Thoracic aorta (tissue), 2 donors: ENCODE results near the gene GMDS. TPM values are rescaled to one million over a fixed set of nuclear protein-coding genes. Genes with fewer than 3 reads are reported as not detected.
A peak's percentile ranks its signal among the peaks of the same experiment; 100 is the strongest.

Source experiments
- ATAC-seq: fragments of 150-250 bp; one replicate; pipeline ENCODE4 v1.8.0; 2017; ENCODE audit warnings: low read depth; ENCODE audit not compliant: insufficient number of reproducible peaks, low FRiP score
- DNase-seq: peaks from one replicate; pipeline ENCODE4 v3.0.0-alpha.2; 2020; ENCODE audit warnings: low spot score
- H3K27ac ChIP-seq, 2 donors: fragments of 200-600 bp; sonication (generic); 1 replicate in 1 of 2; 2 replicates in 1 of 2; pipeline ENCODE4 v1.5.1; 2016; ENCODE audit warnings: mild to moderate bottlenecking in 2 of 2, moderate library complexity in 2 of 2
- H3K27me3 ChIP-seq: fragments of 200-600 bp; sonication (generic); replicated peaks from 2 replicates; pipeline ENCODE4 v1.6.0; 2016; ENCODE audit warnings: mild to moderate bottlenecking; ENCODE audit not compliant: insufficient read depth
- H3K36me3 ChIP-seq: fragments of 200-600 bp; sonication (generic); one replicate; pipeline ENCODE4 v1.5.1; 2016
- H3K4me1 ChIP-seq, 2 donors: fragments of 200-600 bp; sonication (generic); 1 replicate in 1 of 2; 2 replicates in 1 of 2; pipeline versions ENCODE4 v1.5.1 to v1.6.0; 2016; ENCODE audit warnings: low read depth in 2 of 2, mild to moderate bottlenecking in 1 of 2; ENCODE audit not compliant: control insufficient read depth in 1 of 2
- H3K4me3 ChIP-seq: fragments of 200-600 bp; sonication (generic); 2 replicates; pipeline ENCODE4 v1.5.1; 2016; ENCODE audit warnings: mild to moderate bottlenecking
- H3K9me3 ChIP-seq: fragments of 200-600 bp; sonication (generic); 2 replicates; pipeline ENCODE4 v1.5.1; 2016
- total RNA-seq, 2 donors: library from RNA; depleted of rRNA; stranded (reverse); fragments of >200 nt; gene quantifications; one replicate each; pipeline versions ENCODE4 v1.1.0 to v1.2.3, GENCODE V29; 2016
- TF ChIP-seq, protein P1 (sequence below): fragments of 200-600 bp; sonication (generic); IDR thresholded peaks from one replicate; pipeline ENCODE4 v1.5.1; 2019; ENCODE audit warnings: antibody characterized with exemption

Gene GMDS
- total RNA-seq, 2 donors from 2014 or later = 87.8 to 87.9 TPM

DNA sequence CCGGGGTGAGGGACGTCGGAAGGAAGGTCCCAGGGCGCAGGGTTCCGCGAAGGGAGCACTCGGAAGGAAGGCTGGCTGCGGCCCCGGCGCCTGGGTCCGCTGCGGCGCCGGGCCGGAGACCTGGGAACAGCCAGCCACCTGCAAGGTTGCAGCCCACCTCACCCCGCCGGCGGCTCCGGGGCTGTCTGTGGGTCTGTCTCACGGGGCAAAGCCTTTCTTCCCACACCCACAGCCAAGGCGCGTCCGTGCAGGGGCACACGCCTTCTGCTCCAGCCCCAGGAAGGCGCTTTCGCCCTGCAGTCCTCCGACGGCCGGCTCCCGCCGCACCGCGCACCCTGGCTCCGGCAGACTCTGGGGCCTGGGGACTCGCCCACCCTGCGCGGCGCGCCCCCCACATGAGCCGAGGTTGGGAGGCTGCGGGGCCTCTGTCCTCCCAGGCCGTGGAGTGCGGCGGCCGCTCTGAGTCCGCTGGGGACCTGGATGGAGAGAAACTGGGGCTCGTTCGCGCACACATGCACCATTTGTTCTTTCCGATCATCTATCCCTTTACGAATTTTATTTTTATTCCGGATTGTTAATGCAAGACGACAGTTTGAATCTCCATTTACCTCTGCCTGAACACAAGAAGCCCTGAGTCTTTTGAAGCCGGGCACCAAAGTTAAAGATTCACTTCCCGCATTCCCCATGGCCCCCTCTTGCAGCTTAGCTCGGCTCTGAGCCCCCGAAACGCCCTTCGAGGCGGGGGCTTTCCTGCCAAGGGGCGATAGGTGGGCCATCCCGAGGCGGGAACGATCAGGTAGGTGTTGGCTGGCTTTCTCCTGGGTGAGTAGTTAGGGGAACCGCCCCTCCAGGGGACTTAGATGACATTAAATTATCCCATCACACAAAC is 640.2 kb downstream of the GMDS start:
- Histone ChIP-seq H3K4me1 (peaks cover 9 to 40% of the 10 kb centered on the region in 2 donors), H3K9me3 (no peaks in the 10 kb centered on the region), H3K4me3 (peak overlapping the region; percentile 88), H3K27ac (peak overlapping the region; percentile 96 to 98), H3K36me3 (no peaks in the 10 kb centered on the region), H3K27me3 (no peaks in the 10 kb centered on the region)
- DNase-seq (no peak), ATAC-seq (no peak)
- TF ChIP-seq, protein P1, sequence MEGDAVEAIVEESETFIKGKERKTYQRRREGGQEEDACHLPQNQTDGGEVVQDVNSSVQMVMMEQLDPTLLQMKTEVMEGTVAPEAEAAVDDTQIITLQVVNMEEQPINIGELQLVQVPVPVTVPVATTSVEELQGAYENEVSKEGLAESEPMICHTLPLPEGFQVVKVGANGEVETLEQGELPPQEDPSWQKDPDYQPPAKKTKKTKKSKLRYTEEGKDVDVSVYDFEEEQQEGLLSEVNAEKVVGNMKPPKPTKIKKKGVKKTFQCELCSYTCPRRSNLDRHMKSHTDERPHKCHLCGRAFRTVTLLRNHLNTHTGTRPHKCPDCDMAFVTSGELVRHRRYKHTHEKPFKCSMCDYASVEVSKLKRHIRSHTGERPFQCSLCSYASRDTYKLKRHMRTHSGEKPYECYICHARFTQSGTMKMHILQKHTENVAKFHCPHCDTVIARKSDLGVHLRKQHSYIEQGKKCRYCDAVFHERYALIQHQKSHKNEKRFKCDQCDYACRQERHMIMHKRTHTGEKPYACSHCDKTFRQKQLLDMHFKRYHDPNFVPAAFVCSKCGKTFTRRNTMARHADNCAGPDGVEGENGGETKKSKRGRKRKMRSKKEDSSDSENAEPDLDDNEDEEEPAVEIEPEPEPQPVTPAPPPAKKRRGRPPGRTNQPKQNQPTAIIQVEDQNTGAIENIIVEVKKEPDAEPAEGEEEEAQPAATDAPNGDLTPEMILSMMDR = no peak

- no peak for DNase-seq
- H3K36me3 ChIP-seq = no peaks in the 10 kb centered on the region
Measured at GRCh38 chr6:1604158-1605003, 641.0 kb downstream of the GMDS start.

DNA sequence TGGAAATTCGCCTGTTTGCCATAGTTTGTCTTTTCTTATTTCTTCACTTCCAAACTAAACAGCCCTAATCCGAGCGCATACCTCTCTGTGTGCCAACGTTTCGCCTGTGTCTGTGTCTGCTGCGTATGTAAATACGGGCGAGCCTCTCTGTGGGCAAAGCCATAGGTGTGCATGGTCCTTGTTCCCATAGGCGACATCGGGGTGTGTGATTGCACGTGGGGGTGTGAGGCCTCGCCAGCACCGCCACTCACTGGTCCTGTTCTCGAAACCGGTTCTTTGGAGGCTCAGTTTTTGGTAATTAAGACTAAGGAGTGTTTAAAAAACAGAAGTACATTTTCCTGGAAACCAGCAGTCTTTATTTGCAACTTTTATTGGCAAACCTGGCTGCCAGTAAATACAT is 641.7 kb downstream of the GMDS start:
- H3K27me3 ChIP-seq = no peaks in the 10 kb centered on the region
- no peak for ATAC-seq
- TF ChIP-seq, protein P1 = no peak
- H3K4me1 ChIP-seq = peaks cover 9 to 40% of the 10 kb centered on the region in 2 donors
- H3K36me3 ChIP-seq = no peaks in the 10 kb centered on the region
- no peaks in the 10 kb centered on the region for H3K9me3 ChIP-seq
- no peak for DNase-seq
- peak overlapping the region; percentile 88 for H3K4me3 ChIP-seq
- H3K27ac ChIP-seq = peak overlapping the region; percentile 96 to 98

More at GRCh38 chr6:1604158-1605003, 641.0 kb downstream of the GMDS start:
- H3K4me3 ChIP-seq = peak overlapping the region; percentile 88
- TF ChIP-seq, protein P1 = peak; percentile 96
- H3K9me3 ChIP-seq = no peaks in the 10 kb centered on the region
- H3K4me1 ChIP-seq = peaks cover 9 to 40% of the 10 kb centered on the region in 2 donors
- ATAC-seq = peak; percentile 35
- no peaks in the 10 kb centered on the region for H3K27me3 ChIP-seq
- H3K27ac ChIP-seq = peak overlapping the region; percentile 96 to 98

DNA sequence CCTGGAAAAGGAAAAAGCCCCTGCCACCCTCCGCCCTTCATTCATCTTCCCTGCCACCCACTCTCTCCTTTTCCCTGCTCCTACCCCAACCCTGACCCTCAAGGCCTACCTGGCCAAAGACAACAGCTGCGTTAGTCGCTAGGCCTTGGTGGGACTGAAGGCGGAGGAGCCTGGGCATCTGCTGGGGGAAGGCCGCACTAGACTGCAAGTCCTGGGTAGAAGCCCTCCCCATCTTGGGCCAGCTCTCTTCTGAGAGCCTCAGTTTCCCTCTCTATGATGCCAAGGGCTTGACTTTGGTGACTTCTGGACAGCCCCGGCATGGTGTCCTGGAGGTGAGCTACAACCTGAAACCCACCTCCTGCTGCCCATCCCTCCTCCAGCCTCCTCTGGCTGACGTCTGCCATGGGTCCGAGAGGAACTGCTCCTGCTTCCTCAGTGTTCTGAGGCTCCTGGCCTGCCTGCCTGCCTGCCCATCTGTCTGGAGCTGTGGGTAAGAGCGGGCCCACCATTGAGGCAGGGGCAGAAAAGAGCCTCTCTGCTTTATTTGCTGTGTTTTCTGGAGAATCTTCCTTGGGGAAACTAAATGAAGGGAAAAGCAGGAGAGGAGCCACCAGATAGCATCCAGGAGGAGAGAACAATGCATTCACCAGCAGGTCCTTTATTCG is 643.2 kb downstream of the GMDS start:
- ATAC-seq (no peak), DNase-seq (no peak)
- TF ChIP-seq, protein P1 = no peak
- H3K27ac ChIP-seq = peak overlapping the region; percentile 96 to 98
- H3K9me3 ChIP-seq = no peaks in the 10 kb centered on the region
- H3K4me1 ChIP-seq = peaks cover 9 to 43% of the 10 kb centered on the region in 2 donors
- no peaks in the 10 kb centered on the region for H3K36me3 ChIP-seq
- H3K4me3 ChIP-seq = peak overlapping the region; percentile 66
- H3K27me3 ChIP-seq = no peaks in the 10 kb centered on the region
